ENCODE data around the gene RNGTT. TPM values are rescaled to one million over a fixed set of nuclear protein-coding genes. Genes with fewer than 3 reads are reported as not detected.
"Not testable (repeated sequence)": the region's sequence is repeated elsewhere in the genome, so short reads cannot be mapped to it uniquely, and the experiment has no call there.

Gene RNGTT
- total RNA-seq, 1 donor from 2014 or later = 9.1 TPM

GRCh38 chr6:88866856-88867255 lies 96.6 kb downstream of the RNGTT start:
- DNase-seq (ENCODE audit: low spot score) = no peak

GRCh38 chr6:88865275-88865674 lies 98.1 kb downstream of the RNGTT start:
- no peak for DNase-seq (ENCODE audit: low spot score)

- no peak for DNase-seq (ENCODE audit: low spot score)
Observed at GRCh38 chr6:88864359-88865054, 98.9 kb downstream of the RNGTT start.

- no peak for DNase-seq (ENCODE audit: low spot score)
Observed at GRCh38 chr6:88860310-88860709, 103.1 kb downstream of the RNGTT start.

- DNase-seq (ENCODE audit: low spot score) = no peak
Observed at GRCh38 chr6:88858455-88858854, 105.0 kb downstream of the RNGTT start.

GRCh38 chr6:88856566-88856965 lies 106.9 kb downstream of the RNGTT start:
- DNase-seq (ENCODE audit: low spot score) = no peak

GRCh38 chr6:88855541-88856147 lies 107.8 kb downstream of the RNGTT start:
- DNase-seq (ENCODE audit: low spot score) = no peak

- no peak for DNase-seq (ENCODE audit: low spot score)
Observed at GRCh38 chr6:88852775-88853174, 110.6 kb downstream of the RNGTT start.

- no peak for DNase-seq (ENCODE audit: low spot score)
Observed at GRCh38 chr6:88852000-88852399, 111.4 kb downstream of the RNGTT start.

GRCh38 chr6:88848870-88849269 lies 114.5 kb downstream of the RNGTT start:
- no peak for DNase-seq (ENCODE audit: low spot score)

GRCh38 chr6:88843040-88843439 lies 120.4 kb downstream of the RNGTT start:
- no peak for DNase-seq (ENCODE audit: low spot score)

- DNase-seq (ENCODE audit: low spot score) = no peak
Observed at GRCh38 chr6:88842320-88842719, 121.1 kb downstream of the RNGTT start.

GRCh38 chr6:88840796-88841539 lies 122.5 kb downstream of the RNGTT start:
- no peak for DNase-seq (ENCODE audit: low spot score)

- no peak for DNase-seq (ENCODE audit: low spot score)
Observed at GRCh38 chr6:88840289-88840688, 123.1 kb downstream of the RNGTT start.

GRCh38 chr6:88839280-88839679 lies 124.1 kb downstream of the RNGTT start:
- DNase-seq (ENCODE audit: low spot score) = no peak

- no peak for DNase-seq (ENCODE audit: low spot score)
Observed at GRCh38 chr6:88835210-88835609, 128.2 kb downstream of the RNGTT start.

GRCh38 chr6:88833071-88833470 lies 130.3 kb downstream of the RNGTT start:
- DNase-seq (ENCODE audit: low spot score) = not testable (repeated sequence)

- not testable (repeated sequence) for DNase-seq (ENCODE audit: low spot score)
Observed at GRCh38 chr6:88827599-88827998, 135.8 kb downstream of the RNGTT start.

- no peak for DNase-seq (ENCODE audit: low spot score)
Observed at GRCh38 chr6:88825856-88826255, 137.6 kb downstream of the RNGTT start.

GRCh38 chr6:88823998-88824397 lies 139.4 kb downstream of the RNGTT start:
- DNase-seq (ENCODE audit: low spot score) = no peak

- no peak for DNase-seq (ENCODE audit: low spot score)
Observed at GRCh38 chr6:88815491-88815890, 147.9 kb downstream of the RNGTT start.

GRCh38 chr6:88814909-88815308 lies 148.5 kb downstream of the RNGTT start:
- no peak for DNase-seq (ENCODE audit: low spot score)

- no peak for DNase-seq (ENCODE audit: low spot score)
Observed at GRCh38 chr6:88813045-88813444, 150.4 kb downstream of the RNGTT start.
